Gastroesophageal sphincter (tissue), 4 donors: Measurements from ENCODE around the gene PARD6G. TPM values are rescaled to one million over a fixed set of nuclear protein-coding genes. Genes with fewer than 3 reads are reported as not detected.

Source experiments
- ATAC-seq: fragments of 150-250 bp; one replicate; pipeline ENCODE4 v1.9.1; 2016; ENCODE audit warnings: mild to moderate bottlenecking, moderate library complexity
- H3K27ac ChIP-seq, 4 donors: fragments of 200-600 bp; sonication (generic) in 3 of 4; 1 replicate in 3 of 4; 2 replicates in 1 of 4; pipeline ENCODE4 v1.5.1; 2016 to 2019
- H3K27me3 ChIP-seq: fragments of 200-600 bp; sonication (generic); one replicate; pipeline ENCODE4 v1.5.1; 2019
- H3K36me3 ChIP-seq, 2 donors: fragments of 200-600 bp; sonication (generic); one replicate each; pipeline ENCODE4 v1.5.1; 2019; ENCODE audit warnings: control low read depth in 1 of 2
- H3K4me1 ChIP-seq, 3 donors: fragments of 200-600 bp; sonication (generic); 1 replicate in 2 of 3; 2 replicates in 1 of 3; pipeline ENCODE4 v1.5.1; 2016 to 2019; ENCODE audit warnings: control low read depth in 2 of 3
- H3K4me3 ChIP-seq, 2 donors: fragments of 200-600 bp; sonication (generic); one replicate each; pipeline ENCODE4 v1.5.1; 2019; ENCODE audit warnings: mild to moderate bottlenecking in 1 of 2, moderate library complexity in 1 of 2
- H3K9me3 ChIP-seq, 3 donors: fragments of 200-600 bp; sonication (generic); one replicate each; pipeline ENCODE4 v1.5.1; 2017 to 2019; ENCODE audit warnings: control low read depth in 2 of 3
- EP300 ChIP-seq: sonication (generic); formaldehyde crosslinking; IDR thresholded peaks from one replicate; pipeline ENCODE4 v1.6.1; 2017; ENCODE audit warnings: antibody characterized with exemption, mild to moderate bottlenecking
- POLR2A ChIP-seq, 2 donors: fragments of 450-650 bp; IDR thresholded peaks; one replicate each; pipeline ENCODE4 v1.6.1; 2017; ENCODE audit warnings: antibody characterized with exemption in 2 of 2, mild to moderate bottlenecking in 2 of 2, moderate library complexity in 1 of 2
- POLR2AphosphoS5 ChIP-seq: sonication (generic); formaldehyde crosslinking; IDR thresholded peaks from one replicate; pipeline ENCODE4 v1.6.1; 2017; ENCODE audit warnings: antibody characterized with exemption
- WGBS, 2 donors: methylation state at CpG; one replicate each; pipeline ENCODE4 v1.1.5; 2018; ENCODE audit warnings: low coverage in 1 of 2; 5-methylcytosine and 5-hydroxymethylcytosine counted together
- total RNA-seq, 4 donors: library from RNA; depleted of rRNA; stranded (reverse); fragments of >200 nt; gene quantifications; one replicate each; pipeline ENCODE4 v1.1.0, GENCODE V29; 2016
- TF ChIP-seq, protein P1 (sequence below), 4 experiments: fragments of 200-600 bp in 2 of 4; fragments of 450-650 bp in 2 of 4; sonication (generic) in 1 of 4; IDR thresholded peaks; one replicate each; pipeline ENCODE4 v1.5.1; 2017 to 2019; ENCODE audit warnings: antibody characterized with exemption in 4 of 4, mild to moderate bottlenecking in 2 of 4, moderate library complexity in 2 of 4

Gene PARD6G
- total RNA-seq, 4 donors from 2014 or later: 3.7 to 14.0 (median 8.6) TPM

DNA sequence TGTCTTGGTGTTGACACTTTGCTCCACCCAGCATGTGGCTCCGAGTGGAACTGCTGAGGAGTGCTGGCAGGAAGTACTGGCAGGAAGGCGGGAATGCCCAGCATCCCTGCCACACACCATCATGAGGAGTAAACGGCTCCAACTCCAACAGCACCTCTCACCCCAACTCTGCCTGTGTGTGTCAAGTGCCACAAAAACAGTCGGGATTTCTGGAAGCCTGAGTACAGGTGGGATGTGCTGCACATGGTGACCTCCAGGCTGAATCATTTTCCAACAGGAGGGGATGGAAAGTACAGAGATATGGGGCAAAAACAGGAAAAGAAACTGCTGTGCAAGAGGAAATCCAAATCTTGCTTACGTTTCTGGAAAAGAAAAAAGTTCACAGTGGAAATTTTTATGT lies 53.6 kb downstream of the PARD6G start:
- Histone ChIP-seq H3K27me3 (no peaks in the 10 kb centered on the region), H3K27ac (no peak overlapping the region), H3K9me3 (no peaks in the 10 kb centered on the region), H3K4me3 (no peak overlapping the region), H3K4me1 (no peaks in the 10 kb centered on the region), H3K36me3 (no peaks in the 10 kb centered on the region)
- ATAC-seq: peak; percentile 51
- no peak for TF ChIP-seq POLR2A (IDR thresholded peaks at IDR 0.05)
- TF ChIP-seq EP300: no peak
- no peak for TF ChIP-seq POLR2AphosphoS5
- TF ChIP-seq, protein P1, sequence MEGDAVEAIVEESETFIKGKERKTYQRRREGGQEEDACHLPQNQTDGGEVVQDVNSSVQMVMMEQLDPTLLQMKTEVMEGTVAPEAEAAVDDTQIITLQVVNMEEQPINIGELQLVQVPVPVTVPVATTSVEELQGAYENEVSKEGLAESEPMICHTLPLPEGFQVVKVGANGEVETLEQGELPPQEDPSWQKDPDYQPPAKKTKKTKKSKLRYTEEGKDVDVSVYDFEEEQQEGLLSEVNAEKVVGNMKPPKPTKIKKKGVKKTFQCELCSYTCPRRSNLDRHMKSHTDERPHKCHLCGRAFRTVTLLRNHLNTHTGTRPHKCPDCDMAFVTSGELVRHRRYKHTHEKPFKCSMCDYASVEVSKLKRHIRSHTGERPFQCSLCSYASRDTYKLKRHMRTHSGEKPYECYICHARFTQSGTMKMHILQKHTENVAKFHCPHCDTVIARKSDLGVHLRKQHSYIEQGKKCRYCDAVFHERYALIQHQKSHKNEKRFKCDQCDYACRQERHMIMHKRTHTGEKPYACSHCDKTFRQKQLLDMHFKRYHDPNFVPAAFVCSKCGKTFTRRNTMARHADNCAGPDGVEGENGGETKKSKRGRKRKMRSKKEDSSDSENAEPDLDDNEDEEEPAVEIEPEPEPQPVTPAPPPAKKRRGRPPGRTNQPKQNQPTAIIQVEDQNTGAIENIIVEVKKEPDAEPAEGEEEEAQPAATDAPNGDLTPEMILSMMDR (IDR thresholded peaks at IDR 0.05): no peak
- 67% methylated on average over 4 of the region's 5 CpGs; no CpG with 5 or more reads in 1 of the 2 donors for WGBS, 2 donors

GRCh38 chr18:80192653-80193385 lies 54.5 kb downstream of the PARD6G start:
- no peak overlapping the region for H3K4me3 ChIP-seq
- 100% methylated on average over 1 of the region's 11 CpGs for WGBS, 2 donors
- H3K36me3 ChIP-seq: no peaks in the 10 kb centered on the region
- H3K9me3 ChIP-seq: no peaks in the 10 kb centered on the region
- no peak for ATAC-seq
- TF ChIP-seq, protein P1 (IDR thresholded peaks at IDR 0.05): no peak
- no peak for TF ChIP-seq POLR2A (IDR thresholded peaks at IDR 0.05)
- no peak for TF ChIP-seq EP300
- TF ChIP-seq POLR2AphosphoS5: no peak
- H3K4me1 ChIP-seq: no peaks in the 10 kb centered on the region
- no peaks in the 10 kb centered on the region for H3K27me3 ChIP-seq
- H3K27ac ChIP-seq: no peak overlapping the region

- Histone ChIP-seq H3K27me3 (no peaks in the 10 kb centered on the region), H3K9me3 (no peaks in the 10 kb centered on the region), H3K27ac (no peak overlapping the region), H3K4me3 (no peak overlapping the region), H3K36me3 (no peaks in the 10 kb centered on the region), H3K4me1 (no peaks in the 10 kb centered on the region)
- 72 to 77% methylated on average over 7 to 8 of the region's 19 CpGs for WGBS, 2 donors
- TF ChIP-seq, protein P1 (IDR thresholded peaks at IDR 0.05): no peak
- TF ChIP-seq EP300 (no peak), POLR2AphosphoS5 (no peak), POLR2A (IDR thresholded peaks at IDR 0.05) (no peak)
- ATAC-seq: no peak
Observed at GRCh38 chr18:80191907-80192652, 55.2 kb downstream of the PARD6G start.

DNA sequence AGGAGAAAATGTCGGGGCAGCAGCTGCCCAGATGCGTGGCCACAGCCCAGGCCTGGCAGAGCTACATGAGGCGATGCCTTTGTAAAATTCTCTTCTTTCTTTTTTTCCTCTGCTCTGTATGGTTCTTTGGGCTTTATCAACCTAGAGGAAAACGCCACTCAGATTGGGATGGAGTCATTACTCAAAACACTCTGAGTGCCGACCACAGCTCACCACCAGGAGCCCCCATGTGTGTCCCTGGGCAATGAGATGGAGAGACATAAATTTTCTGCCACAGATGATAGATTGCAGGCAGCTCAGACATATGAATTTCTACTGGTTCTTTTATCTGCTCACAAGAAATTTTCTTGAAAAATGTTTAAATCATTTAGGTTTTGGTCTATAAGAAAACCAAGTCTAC lies 56.0 kb downstream of the PARD6G start:
- H3K36me3 ChIP-seq: no peaks in the 10 kb centered on the region
- no peak for ATAC-seq
- WGBS, 2 donors: 87 to 96% methylated on average over 3 to 4 of the region's 5 CpGs
- no peaks in the 10 kb centered on the region for H3K4me1 ChIP-seq
- no peak overlapping the region for H3K4me3 ChIP-seq
- H3K9me3 ChIP-seq: no peaks in the 10 kb centered on the region
- TF ChIP-seq, protein P1 (IDR thresholded peaks at IDR 0.05): no peak
- no peak for TF ChIP-seq EP300
- no peak for TF ChIP-seq POLR2AphosphoS5
- no peak for TF ChIP-seq POLR2A (IDR thresholded peaks at IDR 0.05)
- no peak overlapping the region for H3K27ac ChIP-seq
- no peaks in the 10 kb centered on the region for H3K27me3 ChIP-seq
